ENCODE results near the gene PABPN1L.
A peak's percentile ranks its signal among the peaks of the same experiment; 100 is the strongest.

The PABPN1L gene

GRCh38 chr16:88883117-88883895, 16.8 kb upstream of the PABPN1L start:
- no peak overlapping the region for H3K4me3 ChIP-seq (ENCODE audit: low read length in 2 of 2)
- H3K79me1 ChIP-seq (ENCODE audit: low read depth, low read length) = peaks cover 11% of the 10 kb centered on the region
- H3K4ac ChIP-seq (ENCODE audit: low read length) = no peak overlapping the region
- no peak overlapping the region for H3K4me2 ChIP-seq (ENCODE audit: insufficient read depth, low read length, poor library complexity, severe bottlenecking)
- peak overlapping the region; percentile 96 for H3K23ac ChIP-seq (ENCODE audit: low read depth, low read length, poor library complexity)
- no peak overlapping the region for H2BK12ac ChIP-seq (ENCODE audit: low read length)
- peak overlapping the region; percentile 10 for H2AK5ac ChIP-seq (ENCODE audit: low read depth, low read length)
- H2BK15ac ChIP-seq (ENCODE audit: low read length) = peak overlapping the region; percentile 58
- H4K91ac ChIP-seq (ENCODE audit: low read depth, low read length, poor library complexity) = peak overlapping the region; percentile 43
- peaks cover 0 to 13% (median 12%) of the 10 kb centered on the region in 3 experiments for H3K27me3 ChIP-seq (ENCODE audit: control insufficient read depth in 3 of 3, insufficient read depth in 3 of 3, low read depth in 1 of 3, low read length in 3 of 3)
- WGBS, 2 donors (ENCODE audit: extremely low coverage in 2 of 2, insufficient read length in 2 of 2, insufficient replicate concordance in 1 of 2) = no CpG with 5 or more reads among the region's 49 CpGs
- no peak overlapping the region for H2BK120ac ChIP-seq (ENCODE audit: low read depth, low read length)
- no peaks in the 10 kb centered on the region for H3K36me3 ChIP-seq (replicated peaks in 1 of 2; ENCODE audit: control insufficient read depth in 2 of 2, insufficient read depth in 2 of 2, low read length in 2 of 2)
- H2AFZ ChIP-seq (ENCODE audit: low read length) = no peak overlapping the region
- peak overlapping the region; percentile 27 for H3K18ac ChIP-seq (ENCODE audit: low read length)
- peak overlapping the region; percentile 24 for H2BK5ac ChIP-seq (ENCODE audit: low read length)
- peaks cover 16 to 19% of the 10 kb centered on the region in 2 donors for H3K4me1 ChIP-seq (ENCODE audit: control insufficient read depth in 2 of 2, insufficient read depth in 1 of 2, low read depth in 1 of 2, low read length in 2 of 2)
- H3K9me3 ChIP-seq (replicated peaks in 1 of 2; ENCODE audit: control insufficient read depth in 2 of 2, insufficient read depth in 1 of 2, low read depth in 1 of 2, low read length in 2 of 2) = peaks cover 0 to 4% of the 10 kb centered on the region in 2 donors
- H4K8ac ChIP-seq (ENCODE audit: low read depth, low read length) = no peak overlapping the region
- DNase-seq (ENCODE audit: low spot score) = no peak
- peak overlapping the region; percentile 38 for H3K14ac ChIP-seq (ENCODE audit: low read length)
- peak overlapping the region; percentile 50 for H3K9ac ChIP-seq (ENCODE audit: low read depth, low read length, poor library complexity)
- H3K27ac ChIP-seq (replicated peaks; ENCODE audit: low read length) = no peak overlapping the region

DNA sequence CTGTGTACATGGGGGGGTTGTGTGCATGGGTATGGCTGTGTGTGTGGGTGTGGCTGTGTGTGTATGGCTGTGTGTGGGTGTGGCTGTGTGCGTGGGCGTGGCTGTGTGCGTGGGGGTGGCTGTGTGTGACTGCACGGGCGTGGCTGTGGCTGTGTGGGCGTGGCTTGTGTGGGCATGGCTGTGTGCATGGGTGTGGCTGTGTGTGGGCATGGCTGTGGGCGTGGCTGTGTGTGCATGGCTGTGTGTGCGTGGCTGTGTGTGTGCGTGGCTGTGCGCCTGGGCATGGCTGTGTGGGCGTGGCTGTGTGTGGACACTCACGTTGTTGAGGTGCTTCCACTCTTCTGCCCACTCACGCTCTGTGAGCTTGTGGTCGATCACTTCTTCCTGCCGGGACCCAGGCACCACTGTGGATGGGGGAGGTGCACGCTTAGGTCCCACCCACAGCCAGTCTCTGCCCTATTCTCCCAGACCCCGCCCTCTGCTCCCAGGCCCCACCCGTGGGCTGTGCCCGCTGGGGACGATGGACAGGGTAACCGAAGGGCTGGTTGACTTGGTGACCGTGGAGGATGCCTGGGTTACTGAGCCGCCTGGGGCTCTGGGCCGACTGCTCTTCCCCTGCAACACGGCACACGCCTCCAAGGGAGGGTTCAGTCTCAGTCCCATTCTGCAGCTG, 16.0 kb upstream of the PABPN1L start:
- H3K4ac ChIP-seq (ENCODE audit: low read length) = peak overlapping the region; percentile 53
- H3K27me3 ChIP-seq (ENCODE audit: control insufficient read depth in 3 of 3, insufficient read depth in 3 of 3, low read depth in 1 of 3, low read length in 3 of 3) = peaks cover 0 to 19% (median 13%) of the 10 kb centered on the region in 3 experiments
- peak overlapping the region; percentile 96 for H3K23ac ChIP-seq (ENCODE audit: low read depth, low read length, poor library complexity)
- no peak overlapping the region for H2AFZ ChIP-seq (ENCODE audit: low read length)
- no peak overlapping the region for H3K27ac ChIP-seq (replicated peaks; ENCODE audit: low read length)
- H3K9me3 ChIP-seq (replicated peaks in 1 of 2; ENCODE audit: control insufficient read depth in 2 of 2, insufficient read depth in 1 of 2, low read depth in 1 of 2, low read length in 2 of 2) = peaks cover 0 to 4% of the 10 kb centered on the region in 2 donors
- peak overlapping the region; percentile 72 for H2BK120ac ChIP-seq (ENCODE audit: low read depth, low read length)
- peak overlapping the region in 1 of 2 donors; percentile 49 for H3K4me3 ChIP-seq (ENCODE audit: low read length in 2 of 2)
- no peak for DNase-seq (ENCODE audit: low spot score)
- H3K36me3 ChIP-seq (replicated peaks in 1 of 2; ENCODE audit: control insufficient read depth in 2 of 2, insufficient read depth in 2 of 2, low read length in 2 of 2) = no peaks in the 10 kb centered on the region
- peak overlapping the region; percentile 65 for H3K18ac ChIP-seq (ENCODE audit: low read length)
- peak overlapping the region; percentile 4 for H3K9ac ChIP-seq (ENCODE audit: low read depth, low read length, poor library complexity)
- H3K4me2 ChIP-seq (ENCODE audit: insufficient read depth, low read length, poor library complexity, severe bottlenecking) = no peak overlapping the region
- peak overlapping the region; percentile 48 for H4K8ac ChIP-seq (ENCODE audit: low read depth, low read length)
- peak overlapping the region; percentile 84 for H2AK5ac ChIP-seq (ENCODE audit: low read depth, low read length)
- no CpG with 5 or more reads among the region's 26 CpGs for WGBS, 2 donors (ENCODE audit: extremely low coverage in 2 of 2, insufficient read length in 2 of 2, insufficient replicate concordance in 1 of 2)
- peak overlapping the region; percentile 24 for H2BK5ac ChIP-seq (ENCODE audit: low read length)
- H4K91ac ChIP-seq (ENCODE audit: low read depth, low read length, poor library complexity) = peak overlapping the region; percentile 99
- peak overlapping the region; percentile 90 for H2BK12ac ChIP-seq (ENCODE audit: low read length)
- peak overlapping the region; percentile 58 for H2BK15ac ChIP-seq (ENCODE audit: low read length)
- H3K14ac ChIP-seq (ENCODE audit: low read length) = peak overlapping the region; percentile 89
- peaks cover 10% of the 10 kb centered on the region for H3K79me1 ChIP-seq (ENCODE audit: low read depth, low read length)
- peaks cover 16 to 19% of the 10 kb centered on the region in 2 donors for H3K4me1 ChIP-seq (ENCODE audit: control insufficient read depth in 2 of 2, insufficient read depth in 1 of 2, low read depth in 1 of 2, low read length in 2 of 2)

DNA sequence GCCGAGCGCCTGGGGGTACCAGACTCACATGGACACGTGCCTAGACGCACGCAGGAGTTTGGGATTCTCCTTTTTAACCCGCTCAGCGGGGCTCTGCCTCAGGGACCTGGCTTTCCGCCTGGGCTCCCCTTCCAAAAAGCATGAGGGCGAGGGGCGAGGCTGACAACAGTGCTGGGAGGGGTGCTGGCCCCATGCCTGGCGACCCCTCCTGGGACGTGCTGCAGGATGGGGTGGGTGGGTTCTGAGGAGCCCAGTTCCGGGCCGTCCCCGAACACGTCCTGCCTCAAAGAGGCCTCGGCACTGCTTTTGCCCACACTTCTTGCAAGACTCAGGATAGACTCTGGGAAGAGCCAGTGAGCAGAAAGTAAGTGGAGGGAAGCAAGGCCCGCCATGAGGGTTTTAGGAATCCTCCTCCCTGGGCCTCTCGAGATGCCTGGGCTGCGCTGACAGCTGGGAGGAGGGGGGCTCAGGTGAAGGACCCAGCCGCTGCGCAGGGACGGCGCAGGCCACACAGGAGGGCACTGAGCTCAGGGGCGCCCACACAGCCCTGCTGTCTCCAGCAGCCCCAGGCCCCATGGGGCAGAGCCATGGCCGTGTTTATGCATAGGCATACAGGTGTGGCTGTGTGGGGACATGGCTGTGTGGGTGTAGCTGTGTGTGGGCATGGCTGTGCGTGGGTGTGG, 15.4 kb upstream of the PABPN1L start:
- Histone ChIP-seq H2BK120ac (ENCODE audit: low read depth, low read length) (peak overlapping the region; percentile 72), H2AFZ (ENCODE audit: low read length) (no peak overlapping the region), H3K4ac (ENCODE audit: low read length) (peak overlapping the region; percentile 84), H3K27ac (replicated peaks; ENCODE audit: low read length) (no peak overlapping the region), H3K4me3 (ENCODE audit: low read length in 2 of 2) (peak overlapping the region in 1 of 2 donors; percentile 49), H3K79me1 (ENCODE audit: low read depth, low read length) (peaks cover 9% of the 10 kb centered on the region), H3K4me1 (ENCODE audit: control insufficient read depth in 2 of 2, insufficient read depth in 1 of 2, low read depth in 1 of 2, low read length in 2 of 2) (peaks cover 16 to 19% of the 10 kb centered on the region in 2 donors), H2AK5ac (ENCODE audit: low read depth, low read length) (peak overlapping the region; percentile 84), H2BK15ac (ENCODE audit: low read length) (peak overlapping the region; percentile 62), H3K9me3 (replicated peaks in 1 of 2; ENCODE audit: control insufficient read depth in 2 of 2, insufficient read depth in 1 of 2, low read depth in 1 of 2, low read length in 2 of 2) (peaks cover 0 to 4% of the 10 kb centered on the region in 2 donors), H3K4me2 (ENCODE audit: insufficient read depth, low read length, poor library complexity, severe bottlenecking) (no peak overlapping the region), H3K27me3 (ENCODE audit: control insufficient read depth in 3 of 3, insufficient read depth in 3 of 3, low read depth in 1 of 3, low read length in 3 of 3) (peaks cover 0 to 23% (median 13%) of the 10 kb centered on the region in 3 experiments), H4K91ac (ENCODE audit: low read depth, low read length, poor library complexity) (peak overlapping the region; percentile 99), H3K23ac (ENCODE audit: low read depth, low read length, poor library complexity) (peak overlapping the region; percentile 96), H2BK5ac (ENCODE audit: low read length) (peak overlapping the region; percentile 53), H3K18ac (ENCODE audit: low read length) (peak overlapping the region; percentile 98), H3K9ac (ENCODE audit: low read depth, low read length, poor library complexity) (peak overlapping the region; percentile 77), H4K8ac (ENCODE audit: low read depth, low read length) (peak overlapping the region; percentile 48), H3K36me3 (replicated peaks in 1 of 2; ENCODE audit: control insufficient read depth in 2 of 2, insufficient read depth in 2 of 2, low read length in 2 of 2) (no peaks in the 10 kb centered on the region), H3K14ac (ENCODE audit: low read length) (peak overlapping the region; percentile 89), H2BK12ac (ENCODE audit: low read length) (peak overlapping the region; percentile 90)
- WGBS, 2 donors (ENCODE audit: extremely low coverage in 2 of 2, insufficient read length in 2 of 2, insufficient replicate concordance in 1 of 2) = no CpG with 5 or more reads among the region's 27 CpGs
- no peak for DNase-seq (ENCODE audit: low spot score)
